K562 (cell line): ENCODE results near the gene CAV1. TPM values are rescaled to one million over a fixed set of nuclear protein-coding genes. Genes with fewer than 3 reads are reported as not detected.
A peak's percentile ranks its signal among the peaks of the same experiment; 100 is the strongest.

Experiments
- ATF3 ChIP-seq, 2 experiments: fragments of 450-650 bp in 1 of 2; sonication (generic) in 1 of 2; formaldehyde crosslinking in 1 of 2; IDR thresholded peaks in 1 of 2; conservative IDR thresholded peaks in 1 of 2; 2 replicates each; pipeline versions ENCODE4 v1.6.1 to v1.8.1; 2016 to 2023; ENCODE audit warnings: mild to moderate bottlenecking in 2 of 2, moderate library complexity in 2 of 2, inconsistent platforms in 1 of 2, missing genetic modification reagents in 1 of 2
- BRCA1 ChIP-seq, 2 experiments: fragments of 450-650 bp in 1 of 2; sonication (generic) in 1 of 2; formaldehyde crosslinking in 1 of 2; IDR thresholded peaks; 2 replicates each; pipeline versions ENCODE4 v1.5.0 to v1.6.1; 2017 to 2020; ENCODE audit warnings: mild to moderate bottlenecking in 1 of 2, missing genetic modification reagents in 1 of 2
- CREBBP ChIP-seq: IDR thresholded peaks from one replicate; pipeline ENCODE4 v1.6.1; 2012; ENCODE audit warnings: low read depth, mild to moderate bottlenecking, control low read depth, inconsistent platforms, low read length
- HMGN3 ChIP-seq: IDR thresholded peaks from 2 replicates; pipeline ENCODE4 v1.6.1; 2011; ENCODE audit warnings: borderline replicate concordance, low read depth, mild to moderate bottlenecking, mixed read lengths, low read length; ENCODE audit not compliant: insufficient read length; ENCODE audit errors: extremely low read depth
- KDM4B ChIP-seq, 2 experiments: fragments of 450-650 bp in 1 of 2; sonication (generic) in 1 of 2; IDR thresholded peaks; 2 replicates each; pipeline ENCODE4 v1.6.1; 2016 to 2017; ENCODE audit warnings: borderline replicate concordance in 2 of 2, antibody characterized with exemption in 1 of 2, low read depth in 1 of 2, mild to moderate bottlenecking in 1 of 2
- LCOR ChIP-seq: sonication (generic); formaldehyde crosslinking; IDR thresholded peaks from 2 replicates; pipeline ENCODE4 v1.8.0; 2022; ENCODE audit warnings: mild to moderate bottlenecking, missing genetic modification reagents
- MBD1 ChIP-seq: fragments of 250-450 bp; sonication (Bioruptor Pico); IDR thresholded peaks from 2 replicates; pipeline ENCODE4 v1.8.0; 2022; ENCODE audit warnings: inconsistent platforms
- MGA ChIP-seq: fragments of 450-650 bp; IDR thresholded peaks from 2 replicates; pipeline ENCODE4 v1.6.1; 2016; ENCODE audit warnings: mild to moderate bottlenecking, moderate library complexity
- NUFIP1 ChIP-seq: fragments of 450-650 bp; IDR thresholded peaks from 2 replicates; pipeline ENCODE4 v1.6.1; 2018; ENCODE audit not compliant: partially characterized antibody
- PHB ChIP-seq: fragments of 250-450 bp; sonication (Bioruptor Pico); IDR thresholded peaks from 2 replicates; pipeline ENCODE4 v1.5.0; 2021
- RAD51 ChIP-seq: fragments of 450-650 bp; IDR thresholded peaks from 2 replicates; pipeline ENCODE4 v1.7.1; 2016; ENCODE audit warnings: low read depth, mild to moderate bottlenecking, borderline replicate concordance
- polyA plus RNA-seq, 8 experiments: library from polyadenylated mRNA; depleted of rRNA in 4 of 8; stranded (reverse) in 5 of 8; unstranded in 3 of 8; fragments of >200 nt; fragmentation: Nextera tagmentation in 2 of 8; fragmentation: Illumina TruSeq in 1 of 8; extraction: Ambion mirVana in 2 of 8; extraction: Trizol in 1 of 8; gene quantifications; 2 replicates each; pipeline versions ENCODE4 v1.2.1 to v1.2.3, GENCODE V29; 2011 to 2014; ENCODE audit warnings: inconsistent platforms in 1 of 8, missing spikeins in 1 of 8
- total RNA-seq, 7 experiments: library from RNA; depleted of rRNA in 6 of 7; stranded (reverse); fragments of >200 nt in 6 of 7; fragmentation: Illumina TruSeq in 2 of 7; extraction: Trizol in 2 of 7; gene quantifications; 2 replicates each; pipeline versions ENCODE4 v1.2.1 to v1.2.3, GENCODE V29; 2011 to 2021; ENCODE audit warnings: low replicate concordance in 1 of 7

CAV1 gene
- total and polyA plus RNA-seq, 9 of the 15 experiments (the other 6 are each of a cell fraction or from before 2014, with no cell fraction given), result 0.08 to 1.5 (median 0.63) TPM

- TF ChIP-seq ATF3 (IDR thresholded peaks at IDR 0.05) (no peak), ATF3 (CRISPR knock-in tag; conservative IDR thresholded peaks at IDR 0.05) (peak; percentile 66; the same call in 1 of the 2 replicates), LCOR (0 out of 2 replicates have a peak, but pooled peaks have one; percentile 35), BRCA1 (IDR thresholded peaks at IDR 0.05) (no peak), BRCA1 (CRISPR knock-in tag; IDR thresholded peaks at IDR 0.05) (no peak), KDM4B (IDR thresholded peaks at IDR 0.05; ENCODE audit: borderline replicate concordance in 2 of 2, low read depth in 1 of 2) (no peak), CREBBP (no peak), HMGN3 (no peak), PHB (CRISPR knock-in tag) (no peak), NUFIP1 (no peak), MGA (0 out of 2 replicates have a peak, but pooled peaks have one; percentile 20), MBD1 (CRISPR knock-in tag) (no peak), RAD51 (no peak)
Measured at GRCh38 chr7:116588641-116589594, 64.1 kb downstream of the CAV1 start (continued).
